GM21515 (cell line): ENCODE results near the gene CAMSAP3.

Experiments used
- ATAC-seq: cut with Tn5 transposase; IDR thresholded peaks from one replicate; pipeline ENCODE4 v1.9.1; 2021; ENCODE audit not compliant: unreplicated experiment

CAMSAP3 gene

DNA sequence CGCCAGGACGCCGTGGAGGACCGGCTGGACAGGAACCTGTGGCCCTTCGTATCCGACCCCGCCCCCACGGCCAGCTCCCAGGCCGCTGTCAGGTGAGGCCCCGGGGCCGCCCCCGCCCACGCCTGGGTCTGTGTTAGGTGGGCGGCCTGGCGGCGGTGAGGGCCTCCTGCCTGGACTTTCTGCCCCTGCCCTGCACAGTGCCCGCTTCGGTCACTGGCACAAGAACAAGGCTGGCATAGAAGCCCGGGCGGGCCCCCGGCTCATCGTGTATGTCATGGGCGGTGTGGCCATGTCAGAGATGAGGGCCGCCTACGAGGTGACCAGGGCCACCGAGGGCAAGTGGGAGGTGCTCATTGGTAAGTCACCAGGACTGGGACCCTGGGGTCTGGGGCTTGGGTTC lies 51.5 kb downstream of the CAMSAP3 start:
- ATAC-seq = no peak

DNA sequence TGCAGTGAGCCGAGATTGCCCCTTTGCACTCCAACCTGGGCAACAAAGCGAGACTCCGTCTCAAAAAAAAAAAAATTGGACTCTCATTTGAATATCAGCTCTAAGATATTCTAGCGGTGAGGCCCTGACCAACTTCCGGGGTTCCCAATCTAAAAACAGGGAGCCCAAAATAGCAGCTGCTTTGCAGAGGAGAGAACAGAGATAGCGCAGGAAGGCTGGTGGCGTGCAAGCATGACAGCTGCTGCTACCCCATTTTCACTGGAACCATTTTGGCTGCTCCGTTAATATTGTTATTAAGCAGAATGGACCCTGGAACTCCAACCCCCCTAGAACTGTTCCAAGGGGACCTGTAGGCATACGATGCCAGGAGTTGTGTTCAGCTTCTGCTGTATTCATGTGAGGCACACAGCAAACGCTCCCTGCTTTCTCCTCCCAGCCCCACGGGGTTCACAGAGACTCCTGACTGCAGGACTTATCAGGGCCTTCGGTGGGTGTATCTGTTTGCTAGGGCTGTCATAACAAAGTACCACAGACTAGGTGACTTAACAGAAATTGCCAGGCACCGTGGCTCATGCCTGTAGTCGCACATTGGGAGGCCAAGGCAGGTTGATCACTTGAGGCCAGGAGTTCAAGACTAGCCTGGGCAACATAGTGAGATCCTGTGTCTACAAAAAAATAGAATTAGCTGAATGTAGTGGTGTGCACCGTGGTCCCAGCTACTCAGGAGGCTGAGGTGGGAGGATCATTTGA lies 52.8 kb downstream of the CAMSAP3 start:
- ATAC-seq = no peak

DNA sequence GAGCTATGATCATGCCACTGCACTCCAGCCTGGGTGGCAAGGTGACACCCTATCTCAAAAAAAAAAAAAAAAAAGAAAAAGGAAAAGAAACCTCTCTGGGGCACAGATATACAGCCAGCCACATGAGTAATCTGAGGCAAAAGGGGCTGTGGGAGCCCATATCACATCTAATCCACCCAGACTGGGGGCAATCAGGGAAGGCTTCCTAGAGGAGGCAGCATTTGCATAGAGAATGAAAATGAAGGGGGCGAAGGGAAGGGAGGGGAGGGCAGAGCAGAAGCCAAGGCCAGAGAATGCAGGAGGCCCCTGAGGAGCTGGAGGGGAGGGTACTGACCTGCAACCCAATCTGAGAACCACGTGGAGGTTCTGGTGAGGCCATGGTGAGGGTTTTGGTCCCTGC lies 54.5 kb downstream of the CAMSAP3 start:
- no peak for ATAC-seq

DNA sequence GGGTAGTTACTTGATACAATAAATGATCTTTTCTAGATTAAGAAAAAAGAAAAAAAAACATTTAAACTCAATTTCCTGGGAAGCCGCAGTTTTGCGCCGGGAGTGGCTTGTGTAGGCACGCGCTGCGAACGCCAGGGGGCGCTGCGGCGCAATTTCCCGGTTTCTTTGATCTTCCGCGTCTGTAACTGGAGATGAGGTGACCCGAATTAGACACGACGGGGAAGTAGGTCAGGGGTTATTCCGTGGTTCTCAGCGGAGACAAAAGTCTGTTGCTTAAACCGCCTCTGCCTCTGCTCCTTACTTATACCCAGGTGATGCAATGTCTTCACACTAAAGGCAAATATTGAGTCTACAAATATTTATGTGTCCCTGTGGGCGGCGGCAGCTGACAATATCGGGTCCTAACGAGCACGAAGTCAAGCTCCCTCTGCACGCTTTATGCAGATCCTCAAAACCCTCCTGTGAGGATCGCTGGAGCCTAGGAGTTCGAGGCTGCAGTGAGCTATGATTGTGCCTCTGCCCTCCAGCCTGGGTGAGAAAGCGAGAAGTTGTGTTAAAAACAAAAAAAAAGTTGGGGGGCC lies 56.5 kb downstream of the CAMSAP3 start:
- ATAC-seq = no peak

DNA sequence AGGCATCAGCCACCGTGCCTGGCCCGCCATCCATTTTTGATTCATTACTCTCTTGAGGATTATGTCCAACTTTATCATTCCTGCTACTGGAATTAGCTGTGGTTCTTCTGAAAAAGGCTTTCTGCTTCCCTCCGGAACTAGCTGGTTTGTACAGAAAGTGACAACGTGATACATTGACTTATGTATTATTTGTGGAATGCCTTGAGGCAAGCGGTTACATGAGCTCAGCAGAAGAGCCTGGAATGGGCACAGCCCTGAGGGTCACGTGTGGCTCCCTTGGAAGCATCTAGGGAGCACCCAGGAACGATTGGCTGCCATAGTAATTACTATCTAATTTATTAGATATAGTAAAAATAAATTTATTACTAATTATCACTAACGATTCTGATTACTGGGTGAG lies 58.7 kb downstream of the CAMSAP3 start:
- no peak for ATAC-seq

DNA sequence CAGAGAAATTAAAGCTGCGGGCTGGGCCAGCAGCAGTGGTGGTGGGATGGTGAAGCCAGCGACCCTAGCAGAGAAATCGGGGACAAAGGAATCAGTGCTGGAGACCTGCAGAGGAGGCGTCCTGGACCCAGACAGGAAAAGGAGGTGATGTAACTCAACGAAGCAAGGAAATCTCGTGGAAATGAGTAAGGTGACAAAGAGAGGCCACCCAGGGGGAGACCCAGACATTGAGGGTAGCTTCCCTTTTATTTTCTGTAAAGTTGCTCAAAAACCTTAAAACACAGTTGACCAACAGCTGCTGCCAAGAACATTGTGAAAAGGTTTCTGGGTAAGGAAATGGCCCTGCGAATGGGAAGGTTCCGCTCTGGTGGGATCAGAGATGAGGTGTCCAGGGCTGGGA lies 59.9 kb downstream of the CAMSAP3 start:
- no peak for ATAC-seq

DNA sequence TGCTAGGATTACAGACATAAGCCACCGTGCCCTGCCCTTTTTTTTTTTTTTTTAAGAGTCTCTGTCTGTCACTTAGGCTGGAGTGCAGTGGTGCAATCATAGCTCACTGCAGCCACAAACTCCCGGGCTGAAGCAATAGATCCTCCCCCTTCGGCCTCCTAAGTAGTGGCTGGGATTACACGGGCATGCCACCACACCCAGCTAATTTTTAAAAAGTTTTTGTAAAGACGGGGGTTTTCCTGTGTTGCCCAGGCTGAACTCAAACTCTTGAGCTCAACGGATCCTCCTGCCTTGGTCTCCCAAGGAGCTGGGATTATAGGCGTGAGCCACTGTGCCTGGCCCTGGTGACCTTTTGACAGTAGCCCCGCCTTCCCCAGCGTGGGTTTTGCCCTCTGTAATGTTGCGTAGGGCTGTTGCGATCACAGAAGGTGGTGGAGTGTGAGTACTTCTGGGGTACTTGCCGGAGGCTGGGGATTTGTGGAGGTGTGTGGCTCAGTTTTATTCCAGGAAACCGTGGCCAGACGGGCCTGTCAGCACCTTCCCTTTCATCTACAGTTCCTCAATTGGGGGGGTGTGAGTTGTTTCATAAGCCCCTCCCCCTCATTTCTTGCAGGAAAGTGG lies 61.6 kb downstream of the CAMSAP3 start:
- ATAC-seq = no peak

DNA sequence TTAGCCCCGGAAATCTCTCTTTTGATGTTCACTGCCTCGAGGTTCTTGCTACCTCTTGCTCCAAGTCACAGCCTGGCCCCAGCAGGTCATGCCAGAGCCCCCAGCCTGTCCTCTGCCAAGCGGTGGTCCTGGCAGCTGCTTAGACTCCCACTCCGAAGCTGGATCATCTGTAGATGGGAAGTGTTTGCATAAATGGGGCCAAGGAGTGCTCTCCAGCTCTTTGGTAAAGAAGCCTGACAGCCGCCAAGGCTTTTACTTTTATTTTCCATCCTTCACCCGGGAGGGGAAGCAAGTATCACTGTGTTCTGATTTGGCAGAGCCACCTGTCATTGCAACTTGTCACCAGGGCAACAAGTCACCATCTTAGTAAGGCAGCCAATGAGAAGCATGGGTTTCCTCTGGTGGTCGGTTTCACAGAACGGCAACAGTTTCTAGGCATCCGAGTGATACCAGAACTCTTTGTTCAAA lies 62.6 kb downstream of the CAMSAP3 start:
- ATAC-seq = peak; percentile 66

DNA sequence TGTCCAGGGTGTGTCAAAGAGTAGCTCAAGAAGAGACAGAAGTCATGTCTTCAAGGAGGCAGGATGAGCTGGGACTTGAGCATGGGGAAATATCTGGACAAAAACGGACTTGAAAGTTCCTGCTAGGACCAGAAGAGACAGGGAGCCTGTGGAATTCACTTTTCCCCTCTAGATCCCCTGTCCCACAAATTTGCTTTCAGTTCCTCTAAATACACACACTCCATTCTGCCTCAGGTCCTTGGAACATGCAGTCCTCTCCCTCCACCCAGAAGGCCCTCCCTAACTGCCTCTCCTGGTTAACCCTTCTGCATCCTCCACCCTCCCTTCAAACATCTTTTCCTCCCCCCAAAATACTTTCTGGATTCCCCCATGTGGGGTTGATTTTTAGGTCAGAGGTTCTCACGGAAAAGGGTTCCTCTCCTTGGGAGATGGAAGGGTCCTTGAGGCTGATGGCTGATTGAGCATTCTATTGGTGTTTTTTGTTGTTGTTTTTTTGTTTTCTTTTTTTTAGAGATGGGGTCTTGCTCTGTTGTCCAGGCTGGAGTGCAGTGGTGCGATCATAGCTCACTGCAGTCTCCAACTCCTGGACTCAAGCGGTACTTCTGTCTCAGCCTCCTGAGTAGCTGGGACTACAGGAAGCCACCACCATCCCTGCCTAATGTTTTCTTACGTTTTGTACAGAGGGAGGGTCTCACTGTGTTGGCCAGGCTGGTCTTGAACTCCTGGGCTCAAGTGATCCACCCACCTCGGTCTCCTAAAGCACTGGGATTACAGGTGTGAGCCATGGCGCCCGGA lies 66.3 kb downstream of the CAMSAP3 start:
- ATAC-seq = no peak

DNA sequence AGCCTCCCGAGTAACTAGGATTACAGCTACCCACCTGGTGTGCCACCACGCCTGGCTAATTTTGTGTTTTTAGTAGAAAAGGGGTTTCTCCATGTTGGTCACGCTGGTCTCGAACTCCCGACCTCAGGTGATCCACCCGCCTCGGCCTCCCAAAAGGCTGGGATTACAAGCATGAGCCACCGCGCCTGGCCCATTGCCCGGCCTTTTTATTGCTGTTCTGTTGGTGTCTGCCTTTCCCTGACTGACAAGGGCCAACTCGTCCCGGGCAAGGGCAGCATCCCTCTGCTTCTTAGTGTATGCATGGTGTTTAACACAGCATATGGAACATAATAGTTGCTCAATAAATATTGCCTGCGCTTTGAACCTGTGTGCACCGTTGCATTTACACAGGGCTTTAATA lies 67.0 kb downstream of the CAMSAP3 start:
- no peak for ATAC-seq

DNA sequence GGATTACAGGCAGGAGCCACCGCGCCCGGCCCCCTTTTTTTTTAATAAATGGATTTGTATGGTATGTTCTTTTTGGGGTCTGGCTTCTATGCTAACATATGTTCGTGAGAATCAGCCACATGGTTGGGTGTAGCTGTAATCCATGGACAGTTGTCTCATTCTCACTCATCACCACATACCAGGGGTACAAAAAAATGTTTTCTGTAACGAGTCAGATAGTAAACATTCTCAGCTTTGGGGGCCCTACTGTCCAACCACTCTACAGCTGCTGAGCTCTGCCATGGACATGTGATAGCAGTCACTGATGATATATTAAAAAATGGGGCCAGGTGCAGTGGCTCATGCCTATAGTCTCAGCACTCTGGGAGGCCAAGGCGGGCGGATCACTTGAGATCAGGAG lies 68.0 kb downstream of the CAMSAP3 start:
- ATAC-seq = no peak

DNA sequence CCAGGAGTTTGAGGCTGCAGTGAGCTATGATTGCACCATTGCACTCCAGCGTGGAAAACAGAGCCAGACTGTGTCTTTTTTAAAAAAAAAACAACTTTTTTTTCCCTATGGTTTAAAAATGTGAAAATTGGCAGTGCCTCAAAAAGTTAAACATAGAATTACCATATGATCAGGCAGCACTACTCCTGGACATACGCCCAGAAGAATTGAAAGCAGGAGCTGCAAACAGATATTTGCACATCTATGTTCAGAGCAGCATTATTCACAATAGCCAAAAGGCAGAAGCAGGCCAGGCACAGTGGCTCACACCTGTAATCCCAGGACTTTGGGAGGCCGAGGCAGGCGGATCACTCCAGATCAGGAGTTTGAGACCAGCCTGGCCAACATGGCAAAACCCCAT lies 69.4 kb downstream of the CAMSAP3 start:
- no peak for ATAC-seq
